Liver (tissue), 9 donors: Measurements from ENCODE around the gene OXNAD1. TPM values are rescaled to one million over a fixed set of nuclear protein-coding genes. Genes with fewer than 3 reads are reported as not detected.

Source experiments
- DNase-seq: peaks from one replicate; pipeline ENCODE4 v3.0.0-alpha.2; 2017; ENCODE audit warnings: low spot score
- H3K27ac ChIP-seq, 2 donors: one replicate each; pipeline ENCODE4 v1.7.0; 2013; ENCODE audit warnings: inconsistent platforms in 2 of 2, low read length in 2 of 2, control low read depth in 1 of 2, low read depth in 1 of 2, mild to moderate bottlenecking in 1 of 2
- H3K27me3 ChIP-seq, 4 donors: one replicate each; pipeline versions ENCODE4 v1.6.1 to v1.7.0; 2013; ENCODE audit warnings: low read length in 3 of 4, inconsistent platforms in 1 of 4, mild to moderate bottlenecking in 1 of 4, moderate library complexity in 1 of 4; ENCODE audit not compliant: control insufficient read depth in 4 of 4, insufficient read depth in 4 of 4
- H3K36me3 ChIP-seq, 4 donors: one replicate each; pipeline versions ENCODE4 v1.6.1 to v1.7.0; 2013; ENCODE audit warnings: low read length in 3 of 4, mild to moderate bottlenecking in 3 of 4, low read depth in 1 of 4, moderate library complexity in 1 of 4; ENCODE audit not compliant: control insufficient read depth in 4 of 4, insufficient read depth in 3 of 4
- H3K4me1 ChIP-seq, 4 donors: one replicate each; pipeline versions ENCODE4 v1.6.1 to v1.7.0; 2013; ENCODE audit warnings: low read length in 3 of 4, mild to moderate bottlenecking in 3 of 4, moderate library complexity in 1 of 4; ENCODE audit not compliant: control insufficient read depth in 4 of 4, insufficient read depth in 4 of 4
- H3K4me3 ChIP-seq, 3 donors: one replicate each; pipeline versions ENCODE4 v1.6.1 to v1.7.0; 2013; ENCODE audit warnings: low read length in 3 of 3, control low read depth in 1 of 3, low read depth in 1 of 3, mild to moderate bottlenecking in 1 of 3
- H3K9ac ChIP-seq, 2 donors: one replicate each; pipeline ENCODE4 v1.7.0; 2013; ENCODE audit warnings: low read length in 2 of 2, mild to moderate bottlenecking in 2 of 2, moderate library complexity in 2 of 2, control low read depth in 1 of 2, low read depth in 1 of 2
- H3K9me3 ChIP-seq, 4 donors: one replicate each; pipeline versions ENCODE4 v1.6.1 to v1.7.0; 2013; ENCODE audit warnings: low read length in 3 of 4; ENCODE audit not compliant: control insufficient read depth in 4 of 4
- ATF3 ChIP-seq: IDR thresholded peaks from 2 replicates; pipeline ENCODE4 v1.6.1; 2016; ENCODE audit warnings: antibody characterized with exemption
- EGR1 ChIP-seq, 2 donors: IDR thresholded peaks; 2 replicates each; pipeline ENCODE4 v1.6.1; 2016 to 2018; ENCODE audit warnings: antibody characterized with exemption in 2 of 2, low read depth in 2 of 2
- FOXA1 ChIP-seq: IDR thresholded peaks from 2 replicates; pipeline ENCODE4 v1.6.1; 2016; ENCODE audit warnings: antibody characterized with exemption
- FOXA2 ChIP-seq: IDR thresholded peaks from 2 replicates; pipeline ENCODE4 v1.6.1; 2016; ENCODE audit warnings: antibody characterized with exemption
- GABPA ChIP-seq, 2 donors: IDR thresholded peaks in 1 of 2; conservative IDR thresholded peaks in 1 of 2; 2 replicates each; pipeline ENCODE4 v1.6.1; 2016; ENCODE audit warnings: antibody characterized with exemption in 2 of 2, mild to moderate bottlenecking in 1 of 2, moderate library complexity in 1 of 2
- HNF4A ChIP-seq, 2 donors: conservative IDR thresholded peaks; 2 replicates each; pipeline ENCODE4 v1.6.1; 2016; ENCODE audit warnings: antibody characterized with exemption in 2 of 2, mild to moderate bottlenecking in 2 of 2
- HNF4G ChIP-seq: IDR thresholded peaks from 2 replicates; pipeline ENCODE4 v1.6.1; 2016; ENCODE audit warnings: antibody characterized with exemption
- JUND ChIP-seq, 2 donors: IDR thresholded peaks; 2 replicates each; pipeline ENCODE4 v1.6.1; 2016; ENCODE audit warnings: antibody characterized with exemption in 2 of 2
- RAD21 ChIP-seq, 2 donors: IDR thresholded peaks; 2 replicates each; pipeline ENCODE4 v1.6.1; 2016; ENCODE audit warnings: antibody characterized with exemption in 2 of 2, mild to moderate bottlenecking in 2 of 2
- RXRA ChIP-seq, 2 donors: IDR thresholded peaks; 2 replicates each; pipeline ENCODE4 v1.6.1; 2017 to 2018; ENCODE audit warnings: antibody characterized with exemption in 2 of 2, mild to moderate bottlenecking in 1 of 2
- SP1 ChIP-seq: IDR thresholded peaks from 2 replicates; pipeline ENCODE4 v1.6.1; 2018; ENCODE audit warnings: antibody characterized with exemption, mild to moderate bottlenecking
- YY1 ChIP-seq: IDR thresholded peaks from 2 replicates; pipeline ENCODE4 v1.6.1; 2016; ENCODE audit warnings: antibody characterized with exemption, mild to moderate bottlenecking
- WGBS: extraction: QIAGEN DNeasy Blood & Tissue Kit; methylation state at CpG from one replicate; pipeline ENCODE4 v1.1.7; 2013; 5-methylcytosine and 5-hydroxymethylcytosine counted together
- polyA plus RNA-seq, 2 donors: library from polyadenylated mRNA; stranded (reverse) in 1 of 2; unstranded in 1 of 2; fragments of 200-250 nt in 1 of 2; fragments of >200 nt in 1 of 2; fragmentation: Nextera tagmentation in 1 of 2; extraction: Ambion mirVana in 1 of 2; gene quantifications; one replicate each; pipeline versions ENCODE4 v1.2.1 to v1.2.3, GENCODE V29; 2013 to 2015
- total RNA-seq, 2 donors: library from RNA; depleted of rRNA; stranded (reverse); fragments of >200 nt; gene quantifications; one replicate each; pipeline ENCODE4 v1.2.3, GENCODE V29; 2014
- TF ChIP-seq, protein P1 (sequence below): fragments of 150-350 bp; IDR thresholded peaks from 2 replicates; pipeline ENCODE4 v1.5.1; 2017; ENCODE audit warnings: improper control_type of control experiment, low read depth, low read length; ENCODE audit not compliant: missing input control
- TF ChIP-seq, protein P2 (sequence below): IDR thresholded peaks from 2 replicates; pipeline ENCODE4 v1.6.1; 2016; ENCODE audit warnings: antibody characterized with exemption, mild to moderate bottlenecking
- donor health status: healthy.
- donor health status: healthy.
- donor health status: healthy.
- donor health status: healthy.
- donor health status: healthy.

The OXNAD1 gene
- total and polyA plus RNA-seq, 4 donors = 9.3 to 24.6 (median 14.1) TPM

DNA sequence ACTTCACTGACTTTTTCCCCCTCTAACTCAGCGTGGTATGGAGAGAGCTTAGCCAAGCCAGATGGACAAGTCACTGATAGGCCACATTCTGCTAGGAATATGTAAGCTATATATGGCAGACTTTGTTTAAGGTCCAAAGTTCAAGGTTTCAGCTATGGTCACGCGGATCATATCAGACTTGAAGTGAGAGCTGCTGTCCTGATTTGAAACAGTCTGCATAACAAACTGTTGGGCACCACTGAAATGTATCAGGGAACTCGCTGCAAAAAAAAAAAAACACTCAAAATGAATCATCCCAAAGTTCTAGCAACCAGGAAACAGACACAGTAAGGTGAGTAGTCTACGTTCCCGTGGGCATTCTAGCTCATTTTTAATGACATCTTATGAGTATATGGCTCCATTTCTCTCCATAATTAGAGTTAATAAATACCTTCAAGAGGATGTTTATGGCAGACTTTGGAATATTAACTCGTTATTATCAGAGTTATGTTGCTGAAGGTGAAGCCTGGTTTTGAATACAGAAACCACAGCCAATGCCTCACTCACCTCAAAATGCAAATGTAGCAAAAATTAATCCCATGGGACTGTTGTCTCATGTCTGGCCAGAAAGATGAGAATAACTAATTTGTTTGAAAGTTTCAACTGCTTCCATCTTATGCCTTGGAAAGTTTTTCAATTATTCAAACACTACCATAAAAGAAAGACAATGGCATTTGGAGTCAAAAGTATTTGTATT lies 12.6 kb upstream of the OXNAD1 start:
- Histone ChIP-seq H3K27ac (no peak overlapping the region), H3K9me3 (no peaks in the 10 kb centered on the region), H3K4me1 (peaks cover 0 to 25% (median 18%) of the 10 kb centered on the region in 4 donors), H3K9ac (no peak overlapping the region), H3K36me3 (no peaks in the 10 kb centered on the region), H3K27me3 (no peaks in the 10 kb centered on the region), H3K4me3 (no peak overlapping the region)
- WGBS = 54% methylated on average over 7 of the region's 7 CpGs
- DNase-seq = no peak
- TF ChIP-seq JUND (IDR thresholded peaks at IDR 0.05) (no peak), SP1 (peak; percentile 45), HNF4A (conservative IDR thresholded peaks at IDR 0.05) (peak; percentile 44 to 75)

DNA sequence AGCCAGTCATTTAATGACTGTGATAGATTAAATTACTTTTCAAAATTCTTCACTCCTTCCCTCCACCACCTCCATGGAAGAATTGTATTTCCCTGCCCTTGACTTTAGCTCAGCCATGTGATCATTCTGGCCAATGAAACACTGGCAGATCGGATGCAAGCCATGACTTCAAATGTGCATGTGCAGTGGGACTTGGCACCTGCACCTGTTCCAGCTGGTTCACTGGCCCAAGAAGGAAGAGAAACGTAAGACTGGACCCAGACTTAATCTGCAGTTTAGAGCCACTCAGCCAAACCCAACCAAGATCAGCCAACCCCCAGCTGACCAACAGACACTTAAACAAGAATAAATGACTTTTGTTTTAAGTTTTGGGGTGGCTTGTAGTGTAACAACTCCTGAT lies 12.0 kb upstream of the OXNAD1 start:
- H3K4me1 ChIP-seq = peaks cover 0 to 21% (median 17%) of the 10 kb centered on the region in 4 donors
- no peaks in the 10 kb centered on the region for H3K9me3 ChIP-seq
- H3K4me3 ChIP-seq = no peak overlapping the region
- no peak overlapping the region for H3K27ac ChIP-seq
- no peak overlapping the region for H3K9ac ChIP-seq
- H3K36me3 ChIP-seq = no peaks in the 10 kb centered on the region
- DNase-seq = no peak
- no peaks in the 10 kb centered on the region for H3K27me3 ChIP-seq
- TF ChIP-seq FOXA1 = no peak
- no peak for TF ChIP-seq GABPA (IDR thresholded peaks at IDR 0.05 in 1 of 2, conservative IDR thresholded peaks at IDR 0.05 in 1 of 2)
- no peak for TF ChIP-seq RXRA (IDR thresholded peaks at IDR 0.05)
- no peak for TF ChIP-seq YY1
- TF ChIP-seq, protein P1, sequence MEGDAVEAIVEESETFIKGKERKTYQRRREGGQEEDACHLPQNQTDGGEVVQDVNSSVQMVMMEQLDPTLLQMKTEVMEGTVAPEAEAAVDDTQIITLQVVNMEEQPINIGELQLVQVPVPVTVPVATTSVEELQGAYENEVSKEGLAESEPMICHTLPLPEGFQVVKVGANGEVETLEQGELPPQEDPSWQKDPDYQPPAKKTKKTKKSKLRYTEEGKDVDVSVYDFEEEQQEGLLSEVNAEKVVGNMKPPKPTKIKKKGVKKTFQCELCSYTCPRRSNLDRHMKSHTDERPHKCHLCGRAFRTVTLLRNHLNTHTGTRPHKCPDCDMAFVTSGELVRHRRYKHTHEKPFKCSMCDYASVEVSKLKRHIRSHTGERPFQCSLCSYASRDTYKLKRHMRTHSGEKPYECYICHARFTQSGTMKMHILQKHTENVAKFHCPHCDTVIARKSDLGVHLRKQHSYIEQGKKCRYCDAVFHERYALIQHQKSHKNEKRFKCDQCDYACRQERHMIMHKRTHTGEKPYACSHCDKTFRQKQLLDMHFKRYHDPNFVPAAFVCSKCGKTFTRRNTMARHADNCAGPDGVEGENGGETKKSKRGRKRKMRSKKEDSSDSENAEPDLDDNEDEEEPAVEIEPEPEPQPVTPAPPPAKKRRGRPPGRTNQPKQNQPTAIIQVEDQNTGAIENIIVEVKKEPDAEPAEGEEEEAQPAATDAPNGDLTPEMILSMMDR = no peak
- TF ChIP-seq ATF3 = no peak
- TF ChIP-seq, protein P2, sequence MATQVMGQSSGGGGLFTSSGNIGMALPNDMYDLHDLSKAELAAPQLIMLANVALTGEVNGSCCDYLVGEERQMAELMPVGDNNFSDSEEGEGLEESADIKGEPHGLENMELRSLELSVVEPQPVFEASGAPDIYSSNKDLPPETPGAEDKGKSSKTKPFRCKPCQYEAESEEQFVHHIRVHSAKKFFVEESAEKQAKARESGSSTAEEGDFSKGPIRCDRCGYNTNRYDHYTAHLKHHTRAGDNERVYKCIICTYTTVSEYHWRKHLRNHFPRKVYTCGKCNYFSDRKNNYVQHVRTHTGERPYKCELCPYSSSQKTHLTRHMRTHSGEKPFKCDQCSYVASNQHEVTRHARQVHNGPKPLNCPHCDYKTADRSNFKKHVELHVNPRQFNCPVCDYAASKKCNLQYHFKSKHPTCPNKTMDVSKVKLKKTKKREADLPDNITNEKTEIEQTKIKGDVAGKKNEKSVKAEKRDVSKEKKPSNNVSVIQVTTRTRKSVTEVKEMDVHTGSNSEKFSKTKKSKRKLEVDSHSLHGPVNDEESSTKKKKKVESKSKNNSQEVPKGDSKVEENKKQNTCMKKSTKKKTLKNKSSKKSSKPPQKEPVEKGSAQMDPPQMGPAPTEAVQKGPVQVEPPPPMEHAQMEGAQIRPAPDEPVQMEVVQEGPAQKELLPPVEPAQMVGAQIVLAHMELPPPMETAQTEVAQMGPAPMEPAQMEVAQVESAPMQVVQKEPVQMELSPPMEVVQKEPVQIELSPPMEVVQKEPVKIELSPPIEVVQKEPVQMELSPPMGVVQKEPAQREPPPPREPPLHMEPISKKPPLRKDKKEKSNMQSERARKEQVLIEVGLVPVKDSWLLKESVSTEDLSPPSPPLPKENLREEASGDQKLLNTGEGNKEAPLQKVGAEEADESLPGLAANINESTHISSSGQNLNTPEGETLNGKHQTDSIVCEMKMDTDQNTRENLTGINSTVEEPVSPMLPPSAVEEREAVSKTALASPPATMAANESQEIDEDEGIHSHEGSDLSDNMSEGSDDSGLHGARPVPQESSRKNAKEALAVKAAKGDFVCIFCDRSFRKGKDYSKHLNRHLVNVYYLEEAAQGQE = no peak
- TF ChIP-seq HNF4G = no peak
- WGBS = 85% methylated on average over 2 of the region's 2 CpGs

DNA sequence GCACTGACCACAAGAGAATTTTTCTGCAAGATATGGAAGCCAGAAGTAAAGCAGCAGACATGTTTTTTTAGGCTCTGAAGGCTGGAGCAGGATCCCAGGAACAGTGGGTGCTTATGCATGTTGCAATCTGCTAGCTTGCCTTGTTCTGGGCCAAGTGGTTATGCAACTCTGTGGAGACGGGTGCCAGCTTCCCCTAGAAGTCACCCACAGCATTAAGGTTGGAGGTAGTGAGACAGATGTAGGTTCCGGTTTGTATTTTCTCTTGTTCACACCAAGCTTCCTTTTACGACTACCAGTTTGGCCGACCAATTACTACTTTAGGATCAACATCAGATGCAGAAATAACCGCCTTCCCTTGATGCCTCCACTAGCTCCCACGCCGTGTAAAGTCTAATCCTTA lies 11.4 kb upstream of the OXNAD1 start:
- Histone ChIP-seq H3K4me1 (peaks cover 0 to 21% (median 17%) of the 10 kb centered on the region in 4 donors), H3K27me3 (no peaks in the 10 kb centered on the region), H3K36me3 (no peaks in the 10 kb centered on the region), H3K27ac (no peak overlapping the region), H3K9ac (no peak overlapping the region), H3K9me3 (no peaks in the 10 kb centered on the region), H3K4me3 (no peak overlapping the region)
- 74% methylated on average over 7 of the region's 7 CpGs for WGBS
- DNase-seq = no peak
- TF ChIP-seq ATF3 (peak; percentile 38), EGR1 (IDR thresholded peaks at IDR 0.05; ENCODE audit: low read depth in 2 of 2) (no peak), HNF4G (peak; percentile 4), FOXA2 (no peak), HNF4A (conservative IDR thresholded peaks at IDR 0.05) (peak; percentile 52 to 60), GABPA (IDR thresholded peaks at IDR 0.05 in 1 of 2, conservative IDR thresholded peaks at IDR 0.05 in 1 of 2) (peak in 1 of 2 donors; percentile 16), RAD21 (IDR thresholded peaks at IDR 0.05) (peak in 1 of 2 donors; percentile 22)
- TF ChIP-seq, protein P2 = no peak
- TF ChIP-seq, protein P1 = no peak
